Osteocyte (in vitro differentiated cells): ENCODE data around the gene LRRC74B. TPM values are rescaled to one million over a fixed set of nuclear protein-coding genes. Genes with fewer than 3 reads are reported as not detected.

ENCODE experiments used
- DNase-seq: peaks from one replicate; pipeline ENCODE4 v3.0.0; 2021; ENCODE audit warnings: mixed read lengths; ENCODE audit not compliant: unreplicated experiment; ENCODE audit errors: extremely low spot score
- H3K27ac Mint-ChIP-seq: one replicate; pipeline ENCODE4 v1.8.0; 2021; ENCODE audit warnings: mild to moderate bottlenecking, mixed read lengths; ENCODE audit not compliant: unreplicated experiment
- H3K27me3 Mint-ChIP-seq: one replicate; pipeline ENCODE4 v1.8.0; 2021; ENCODE audit warnings: mixed read lengths; ENCODE audit not compliant: unreplicated experiment
- H3K36me3 Mint-ChIP-seq: one replicate; pipeline ENCODE4 v1.8.0; 2021; ENCODE audit warnings: mixed read lengths; ENCODE audit not compliant: unreplicated experiment
- H3K4me1 Mint-ChIP-seq: one replicate; pipeline ENCODE4 v1.8.0; 2021; ENCODE audit warnings: mixed read lengths; ENCODE audit not compliant: unreplicated experiment
- H3K4me3 Mint-ChIP-seq: one replicate; pipeline ENCODE4 v1.8.0; 2021; ENCODE audit warnings: mild to moderate bottlenecking, moderate library complexity, mixed read lengths; ENCODE audit not compliant: unreplicated experiment
- H3K9me3 Mint-ChIP-seq: one replicate; pipeline ENCODE4 v1.8.0; 2021; ENCODE audit warnings: mixed read lengths; ENCODE audit not compliant: unreplicated experiment
- CTCF ChIP-seq: fragments of 200-600 bp; sonication (generic); IDR thresholded peaks from 2 replicates; pipeline ENCODE4 v1.5.0; 2021; ENCODE audit warnings: antibody characterized with exemption, mild to moderate bottlenecking, moderate library complexity
- total RNA-seq: library from RNA; stranded (reverse); gene quantifications from 2 replicates; pipeline ENCODE4 v1.2.1, GENCODE V29; 2021

Gene LRRC74B
- total RNA-seq, 1 donor from 2014 or later = not detected

GRCh38 chr22:21051831-21052400 is 6.2 kb downstream of the LRRC74B start:
- TF ChIP-seq CTCF = no peak
- no peak for DNase-seq
- Mint-ChIP-seq H3K27ac (no peak overlapping the region), H3K9me3 (no peaks in the 10 kb centered on the region), H3K36me3 (no peaks in the 10 kb centered on the region), H3K4me3 (no peak overlapping the region), H3K4me1 (peaks cover 8% of the 10 kb centered on the region), H3K27me3 (peaks cover 5% of the 10 kb centered on the region)

GRCh38 chr22:21052715-21053459 is 7.1 kb downstream of the LRRC74B start:
- H3K4me3 Mint-ChIP-seq = no peak overlapping the region
- no peak overlapping the region for H3K27ac Mint-ChIP-seq

GRCh38 chr22:21054046-21054713 is 8.4 kb downstream of the LRRC74B start:
- no peak overlapping the region for H3K27ac Mint-ChIP-seq
- H3K9me3 Mint-ChIP-seq = no peaks in the 10 kb centered on the region
- TF ChIP-seq CTCF = no peak
- H3K4me1 Mint-ChIP-seq = peaks cover 8% of the 10 kb centered on the region
- DNase-seq = no peak
- no peak overlapping the region for H3K4me3 Mint-ChIP-seq
- peaks cover 5% of the 10 kb centered on the region for H3K27me3 Mint-ChIP-seq
- H3K36me3 Mint-ChIP-seq = no peaks in the 10 kb centered on the region

More at GRCh38 chr22:21052715-21053459, 7.1 kb downstream of the LRRC74B start:
- Mint-ChIP-seq H3K36me3 (no peaks in the 10 kb centered on the region), H3K9me3 (no peaks in the 10 kb centered on the region), H3K27me3 (peaks cover 5% of the 10 kb centered on the region), H3K4me1 (peaks cover 8% of the 10 kb centered on the region)
- no peak for TF ChIP-seq CTCF
- DNase-seq = no peak

- Mint-ChIP-seq H3K4me1 (peaks cover 8% of the 10 kb centered on the region), H3K4me3 (no peak overlapping the region), H3K27me3 (peaks cover 5% of the 10 kb centered on the region), H3K27ac (no peak overlapping the region), H3K9me3 (no peaks in the 10 kb centered on the region), H3K36me3 (no peaks in the 10 kb centered on the region)
- TF ChIP-seq CTCF = no peak
- DNase-seq = no peak
Measured at GRCh38 chr22:21054714-21055563, 9.2 kb downstream of the LRRC74B start.
